Stimulated activated CD4-positive, alpha-beta T cell treated with anti-CD3 and anti-CD28 coated beads, Interleukin-15, amount 100 ng/mL, for 24 hours (primary cell): ENCODE results near the gene SLK.

Experiments used
- DNase-seq: peaks from one replicate; pipeline ENCODE4 v3.0.0-alpha.2; 2020

SLK gene

DNA sequence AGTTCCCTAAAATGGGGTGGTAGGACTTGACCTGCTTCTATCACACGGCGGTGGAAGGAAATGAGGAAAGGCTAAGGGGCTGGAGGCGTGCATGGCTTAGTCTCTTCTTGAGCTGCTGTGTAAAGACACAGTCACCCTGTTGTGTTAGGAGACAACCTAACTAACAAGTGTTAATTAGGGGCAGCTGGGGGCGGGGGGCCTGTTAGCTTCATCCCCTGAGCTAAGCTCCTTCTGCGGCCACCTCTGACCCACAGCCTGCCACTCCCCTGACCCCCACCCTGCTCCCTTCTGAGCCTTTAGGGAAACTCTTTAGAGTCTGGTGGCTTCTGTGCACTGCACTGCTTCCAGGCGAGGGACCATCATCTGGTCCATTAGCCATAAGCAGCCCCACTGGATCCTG is 90.8 kb downstream of the SLK start:
- no peak for DNase-seq

DNA sequence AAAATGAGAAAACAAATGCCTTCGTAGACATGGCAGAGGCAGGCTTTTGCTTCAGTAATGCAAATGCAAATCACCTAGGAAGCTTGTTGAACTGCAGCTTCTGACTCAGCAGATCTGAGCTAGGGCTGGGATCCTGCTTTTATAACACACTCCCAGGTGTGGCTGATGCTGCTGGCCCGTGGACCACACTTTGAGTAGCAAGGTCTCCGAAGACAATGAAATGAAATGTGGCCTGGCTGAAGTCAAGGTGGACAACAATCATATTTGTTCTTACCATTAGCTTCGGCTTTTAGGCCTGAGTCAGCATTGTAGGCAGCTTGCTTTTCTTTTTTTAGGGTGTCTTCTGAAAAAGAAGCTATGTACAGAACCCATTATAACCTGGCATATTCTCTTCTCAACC is 92.4 kb downstream of the SLK start:
- DNase-seq, result no peak

DNA sequence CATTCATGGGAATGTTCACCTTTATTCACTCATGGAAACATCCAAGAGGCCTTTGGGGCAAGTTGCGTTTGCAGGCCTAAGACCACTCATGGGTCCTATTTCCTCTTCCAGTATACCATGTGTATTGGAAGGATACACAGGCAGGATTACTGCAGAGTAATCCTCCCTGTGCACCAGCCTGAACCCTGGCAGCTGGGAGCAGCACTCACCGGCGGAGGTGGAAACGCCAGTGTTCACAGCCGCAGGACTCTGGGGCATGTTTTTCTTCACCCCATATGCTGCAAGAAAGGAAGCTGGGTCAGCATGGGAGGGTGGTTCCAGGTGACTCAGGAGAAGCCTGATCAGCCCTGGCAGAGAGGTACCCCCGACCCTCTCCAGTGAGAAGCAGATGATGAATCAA is 94.3 kb downstream of the SLK start:
- no peak for DNase-seq

DNA sequence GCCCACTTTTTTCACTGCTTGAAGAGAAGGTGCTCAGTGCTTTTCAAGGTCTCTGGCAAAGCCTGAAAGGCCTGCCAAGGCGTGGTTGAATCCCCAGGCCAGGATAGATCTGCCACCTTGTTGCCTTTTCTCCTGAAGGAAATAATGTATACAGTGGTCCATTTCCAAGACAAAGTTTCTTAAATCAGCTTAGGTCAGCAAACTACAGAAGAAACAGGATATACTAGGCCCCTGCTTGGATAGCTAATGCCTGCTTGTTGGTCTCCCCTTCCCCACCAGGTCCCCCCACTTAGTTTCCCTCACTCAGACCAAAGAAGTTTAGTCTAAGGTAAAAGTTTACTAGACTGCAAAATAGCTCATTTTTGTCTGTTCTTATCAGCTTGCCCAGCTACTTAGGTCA is 98.8 kb downstream of the SLK start:
- DNase-seq, result no peak

DNA sequence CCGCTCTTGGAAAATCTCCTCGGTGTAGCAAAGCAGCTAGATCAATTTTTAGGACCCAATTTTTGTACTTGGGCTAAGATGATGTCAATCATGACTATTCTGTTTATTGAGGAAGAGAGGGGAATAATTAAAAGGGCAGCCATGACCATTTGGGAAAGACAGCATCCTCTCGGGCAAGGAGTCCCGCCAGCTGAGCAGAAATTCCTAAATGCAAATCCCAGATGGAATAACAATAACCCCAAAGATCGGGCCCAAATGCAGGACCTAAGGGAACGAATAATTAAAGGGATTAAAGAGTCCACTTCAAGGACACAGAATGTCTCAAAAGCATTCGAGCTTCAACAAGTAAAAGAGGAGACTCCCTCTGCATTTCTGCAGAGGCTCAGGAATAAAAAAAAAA is 100.0 kb downstream of the SLK start:
- DNase-seq, result no peak

DNA sequence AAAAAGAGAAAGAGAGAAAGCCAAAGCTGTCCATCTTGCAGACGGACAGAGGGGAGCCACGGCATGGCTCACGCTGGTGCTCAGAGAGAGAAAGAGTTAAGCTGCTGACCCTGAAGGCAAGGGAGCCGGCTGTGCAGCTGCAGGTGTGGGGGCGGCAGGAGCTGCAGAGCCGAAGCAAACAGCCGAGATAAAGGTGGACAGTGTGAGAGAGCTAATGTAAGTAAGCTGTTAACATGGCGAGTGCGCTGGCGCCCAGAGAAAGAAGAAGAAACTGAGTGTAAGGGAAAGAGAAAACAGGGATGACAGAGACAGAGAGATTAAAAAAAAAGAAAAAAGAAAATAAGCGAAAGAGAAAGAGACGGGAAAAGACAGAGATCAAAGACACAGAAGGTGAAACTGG is 100.6 kb downstream of the SLK start:
- no peak for DNase-seq

DNA sequence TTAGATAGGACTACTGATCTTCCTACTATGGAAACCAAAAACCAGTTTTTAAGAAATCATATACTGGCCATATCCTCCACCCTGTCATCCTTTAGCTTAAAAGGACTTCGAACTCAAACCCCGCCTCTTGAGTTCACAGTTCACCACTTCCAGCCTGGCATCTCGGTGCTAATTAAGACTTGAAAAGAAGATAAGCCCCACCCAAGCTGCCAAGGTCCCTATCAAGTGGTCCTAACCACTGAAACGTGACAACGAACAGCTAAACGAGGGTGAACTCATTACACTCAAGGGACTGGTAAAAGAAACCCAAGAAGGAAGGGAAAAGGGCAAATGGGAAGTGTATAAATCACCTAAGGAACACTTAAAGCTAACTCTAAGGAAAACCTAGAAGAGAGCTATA is 102.7 kb downstream of the SLK start:
- no peak for DNase-seq

DNA sequence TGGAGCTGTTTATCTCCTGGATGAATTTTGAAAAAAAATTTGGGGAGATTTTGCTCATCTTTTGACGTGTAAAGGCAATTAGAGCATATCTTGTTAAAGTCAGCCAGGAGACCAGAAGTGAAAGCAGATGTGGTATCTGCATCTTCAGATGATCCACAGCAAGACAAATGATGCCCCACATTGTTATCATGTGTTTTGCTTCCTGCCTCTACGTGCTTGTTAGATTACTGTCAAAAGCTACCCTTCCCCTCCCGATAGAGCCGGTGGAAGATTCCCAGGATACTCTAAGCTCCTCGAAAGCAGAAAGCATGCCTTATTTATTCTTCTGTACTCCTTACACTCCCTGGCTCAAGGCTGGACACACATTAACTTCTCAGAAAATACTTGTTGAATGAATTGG is 105.8 kb downstream of the SLK start:
- DNase-seq, result no peak

DNA sequence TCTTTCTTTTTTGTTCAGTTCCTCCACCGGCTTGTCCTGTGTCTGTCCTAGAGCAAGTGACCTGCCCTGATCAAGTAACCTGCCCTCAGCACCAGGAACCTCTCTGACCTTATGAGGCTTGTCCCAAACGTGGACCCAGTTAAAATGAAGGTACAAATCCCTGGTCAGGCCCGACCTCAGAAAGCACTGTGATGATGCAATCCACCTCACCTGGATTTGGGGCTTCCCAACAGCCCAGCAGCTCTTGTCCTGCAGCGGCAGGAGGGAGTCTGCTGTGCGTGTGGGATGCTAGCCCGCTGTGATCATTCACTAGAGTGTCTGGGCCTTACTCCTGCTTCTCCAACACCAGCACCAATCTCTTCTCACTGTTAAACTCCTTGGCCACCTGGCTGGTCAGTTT is 107.6 kb downstream of the SLK start:
- no peak for DNase-seq

DNA sequence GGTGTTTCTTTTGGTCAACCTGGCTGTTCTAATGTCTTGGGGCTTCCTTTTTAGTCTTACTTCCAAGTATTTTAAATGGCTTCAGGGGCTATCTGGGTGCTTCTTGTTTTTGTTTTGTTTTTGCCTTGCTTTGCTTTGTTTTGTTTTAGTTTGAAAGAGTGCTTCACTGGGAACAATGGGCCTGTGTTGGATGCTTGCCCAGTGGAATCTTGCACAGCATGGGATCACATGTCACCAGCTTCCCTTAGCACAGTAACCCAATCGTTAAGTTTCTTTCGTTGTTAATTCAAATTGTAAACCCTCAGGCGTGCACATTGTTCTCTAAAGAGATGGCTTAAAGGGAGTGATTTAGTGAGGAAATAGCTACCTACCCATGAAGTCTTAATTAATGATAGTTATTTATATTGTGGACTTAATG is 109.8 kb downstream of the SLK start:
- no peak for DNase-seq

DNA sequence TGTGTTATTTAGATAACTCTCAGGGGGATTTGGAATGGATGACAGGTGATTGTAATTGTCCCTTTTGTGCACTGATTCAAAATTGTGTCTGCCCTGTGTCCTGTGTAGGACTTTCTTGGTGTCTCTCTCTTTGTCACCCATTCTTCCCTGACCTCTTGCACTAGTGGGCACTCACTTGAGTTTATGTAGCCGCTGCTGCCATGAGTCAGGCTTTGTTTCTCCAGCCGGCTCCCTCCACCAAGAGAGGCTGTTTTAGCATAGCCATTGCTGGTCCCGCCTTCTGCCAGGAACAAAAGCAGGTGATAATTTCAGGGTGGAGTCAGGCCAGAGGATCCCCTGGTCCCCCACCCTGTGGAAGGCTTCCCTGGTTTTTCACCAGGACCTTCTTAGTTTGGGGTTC is 110.3 kb downstream of the SLK start:
- DNase-seq, result no peak

DNA sequence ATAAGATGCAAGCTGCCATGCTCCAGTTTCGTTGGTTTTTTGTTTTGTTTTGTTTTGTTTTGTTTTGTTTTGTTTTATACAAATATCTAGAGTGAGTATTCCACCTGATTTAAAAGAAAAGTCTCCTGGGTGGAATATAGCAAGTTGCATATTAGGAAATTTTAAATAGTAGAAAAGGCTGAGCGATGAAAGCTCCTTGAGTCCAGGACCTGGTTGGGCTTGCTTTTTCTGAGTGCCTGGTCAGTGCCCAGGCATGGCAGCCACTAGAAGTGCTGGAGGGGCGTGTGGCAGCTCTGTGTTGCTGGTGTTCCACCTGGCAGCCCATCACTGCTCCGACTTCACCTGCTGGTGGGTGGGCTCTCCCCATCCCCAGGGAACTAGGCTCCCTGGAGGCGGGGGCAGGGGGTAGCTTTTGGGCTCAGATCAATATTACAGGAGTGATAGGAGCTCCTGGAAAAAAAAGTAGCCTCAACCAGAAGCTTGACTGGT is 110.8 kb downstream of the SLK start:
- DNase-seq, result no peak
